ENCODE data around the gene PTOV1. TPM values are rescaled to one million over a fixed set of nuclear protein-coding genes. Genes with fewer than 3 reads are reported as not detected.

The PTOV1 gene
- total RNA-seq, 1 experiment from 2014 or later = 107 TPM

DNA sequence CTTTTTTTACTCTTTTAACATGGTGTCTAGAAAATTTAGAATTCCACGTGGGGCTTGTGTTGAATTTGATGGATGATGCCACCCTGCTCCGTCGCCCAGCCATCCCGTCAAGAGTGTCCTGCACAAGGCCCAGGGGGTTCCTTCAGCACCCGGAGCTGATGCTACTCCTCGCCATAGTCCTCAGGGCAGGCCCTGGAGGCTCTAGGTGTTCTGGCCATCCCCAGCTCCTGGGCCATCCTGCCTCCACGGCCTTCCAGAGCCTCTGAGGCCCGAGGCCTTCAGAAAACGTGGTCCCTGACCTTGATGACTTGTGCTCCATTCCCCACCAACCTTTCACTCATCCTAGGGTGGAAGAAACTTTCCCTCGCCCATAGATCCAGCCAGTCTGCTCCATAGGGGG, 22.9 kb downstream of the PTOV1 start:
- no peak for DNase-seq (ENCODE audit: low read depth)

DNA sequence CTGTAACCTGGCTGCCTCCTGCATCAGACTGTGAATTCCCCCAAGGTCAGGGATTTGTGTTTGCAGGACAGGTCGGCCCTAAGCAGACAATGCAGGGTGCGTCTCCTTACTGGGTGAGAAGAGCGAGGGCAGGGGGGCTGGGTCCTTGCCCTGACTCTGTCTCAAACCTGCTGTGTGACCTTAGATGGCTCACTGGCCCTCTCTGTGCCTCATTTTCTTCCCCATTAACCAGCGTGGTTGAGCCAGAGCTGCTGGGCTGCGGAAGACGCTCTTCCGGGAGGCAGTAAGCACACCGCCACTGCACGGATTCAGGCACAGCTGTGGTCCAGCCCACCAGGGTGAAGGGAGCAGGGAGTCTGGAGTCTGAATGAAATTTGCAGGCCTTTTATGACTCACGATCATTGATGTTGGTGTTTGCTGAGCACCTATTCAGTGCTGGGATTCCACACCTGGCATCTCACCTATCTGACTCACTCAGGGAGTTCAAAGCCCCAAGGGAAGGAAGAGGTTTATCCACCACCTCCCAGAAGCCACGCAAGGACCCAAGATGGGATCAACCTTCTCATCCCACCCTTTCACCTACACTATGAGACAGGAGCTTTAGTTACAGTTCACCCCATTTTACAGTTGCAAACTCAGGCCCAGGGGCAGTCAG, 23.7 kb downstream of the PTOV1 start:
- DNase-seq (ENCODE audit: low read depth) = no peak

DNA sequence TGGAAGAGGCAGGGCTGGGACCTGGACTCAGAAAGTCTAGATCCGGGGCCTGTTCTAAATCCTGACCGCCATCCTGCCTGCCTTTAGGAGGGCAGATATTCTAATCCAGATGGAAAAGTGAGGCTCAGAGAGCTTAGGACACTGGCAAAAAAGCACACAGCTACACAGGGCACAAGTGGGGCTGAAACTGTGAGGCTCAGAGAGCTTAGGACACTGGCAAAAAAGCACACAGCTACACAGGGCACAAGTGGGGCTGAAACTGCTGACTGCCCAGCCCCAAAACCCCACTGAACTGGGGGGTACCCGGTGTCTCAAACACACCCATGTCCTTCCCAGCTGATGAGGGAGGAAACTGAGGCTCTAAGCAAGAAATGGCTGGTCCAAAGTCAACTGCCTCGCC, 24.2 kb downstream of the PTOV1 start:
- no peak for DNase-seq (ENCODE audit: low read depth)

DNA sequence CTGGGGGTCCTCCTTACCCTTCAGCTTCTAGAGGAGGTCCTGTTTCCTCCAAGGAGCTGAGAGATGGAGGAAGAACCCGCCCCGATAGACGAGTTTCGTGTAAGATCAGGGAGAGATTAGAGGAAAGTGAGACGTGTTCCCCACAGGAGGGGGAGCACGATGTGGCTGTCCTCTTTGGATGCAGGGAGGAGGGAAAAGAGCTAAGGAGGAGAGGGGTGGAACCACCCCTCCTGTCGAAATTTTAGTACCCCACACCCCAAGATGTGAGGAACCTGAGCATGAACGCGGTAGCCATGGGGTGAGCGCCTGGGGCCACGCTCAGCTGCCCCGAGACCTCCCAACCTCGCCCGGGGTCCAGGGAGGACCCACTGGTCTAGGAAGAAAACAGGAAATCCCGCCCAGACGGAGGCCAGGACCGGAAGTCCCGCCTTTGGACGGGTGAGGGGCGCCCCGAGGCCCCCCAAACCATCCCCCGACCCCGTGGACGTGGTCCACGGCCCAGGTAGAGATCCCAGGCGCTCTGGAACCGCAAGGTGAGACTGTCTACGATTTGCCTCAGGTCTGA, 25.0 kb downstream of the PTOV1 start:
- DNase-seq (ENCODE audit: low read depth) = peak; percentile 54

DNA sequence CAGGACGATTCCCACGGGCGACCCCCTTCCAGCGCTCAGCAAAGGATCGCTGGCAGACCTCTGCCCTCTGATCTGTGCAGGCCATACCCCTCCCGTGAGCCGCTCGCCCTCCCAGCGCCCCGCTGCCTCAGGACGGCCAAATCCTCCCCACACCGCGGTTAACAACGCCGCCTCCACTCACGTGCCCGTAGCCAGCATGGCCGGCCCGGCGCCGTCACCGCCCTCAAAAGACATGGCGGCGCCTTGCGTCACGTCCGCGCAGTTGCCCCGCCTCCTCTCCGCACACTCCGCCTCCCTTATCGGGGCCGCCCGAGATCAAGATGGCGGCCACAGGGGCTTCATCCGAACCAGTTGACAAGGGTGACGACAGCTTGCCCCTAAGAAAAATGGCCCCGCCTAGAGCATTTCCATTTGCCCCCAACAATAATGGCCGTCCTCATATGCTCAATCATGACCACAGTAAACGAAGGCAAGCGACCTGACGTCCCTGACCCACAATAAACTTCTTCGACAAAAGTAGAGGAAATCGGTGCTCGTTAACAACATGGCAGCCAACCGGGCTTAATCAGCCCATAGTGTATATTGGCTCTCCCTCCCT, 25.6 kb downstream of the PTOV1 start:
- peak; percentile 97 for DNase-seq (ENCODE audit: low read depth)

DNA sequence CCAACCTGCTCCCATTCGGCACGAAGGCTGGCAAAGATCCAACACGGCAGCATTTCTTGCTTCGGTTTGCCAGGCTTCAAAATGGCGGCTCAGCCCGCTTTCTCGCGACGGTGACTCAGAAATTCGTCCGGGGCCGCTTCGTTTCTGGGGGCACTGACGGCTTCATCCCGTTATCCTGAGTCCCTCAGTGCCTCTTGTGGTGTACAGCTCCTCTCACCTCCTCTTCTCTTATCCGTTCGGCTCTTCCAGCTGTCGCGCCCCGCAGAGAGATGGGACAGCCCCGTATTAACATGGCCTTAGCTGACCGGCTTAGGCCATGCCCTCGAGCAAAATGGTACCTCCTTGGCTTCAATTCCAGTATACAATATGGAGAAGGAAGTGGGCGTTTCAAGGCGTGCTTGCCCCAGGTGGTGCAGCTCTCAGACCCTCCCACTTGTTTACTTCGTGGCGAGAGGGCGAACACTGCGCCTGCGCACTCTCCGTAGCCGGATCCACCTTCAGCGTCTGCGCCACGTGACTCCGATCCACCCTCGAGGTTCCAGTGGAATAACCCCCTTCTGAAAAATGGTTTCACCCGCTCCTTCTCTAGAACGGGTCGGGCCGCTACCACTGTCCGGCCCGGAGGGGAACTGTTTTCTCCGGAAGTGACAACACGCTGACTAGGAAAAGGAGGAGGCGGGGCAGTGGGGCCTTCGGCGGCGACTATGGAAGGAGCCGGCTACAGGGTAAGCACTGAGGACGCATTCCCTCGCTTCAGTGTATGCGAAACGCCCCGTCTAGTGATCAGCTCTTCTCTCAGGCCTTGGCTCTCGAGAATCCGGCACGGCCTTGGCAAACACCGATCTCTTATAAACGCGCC, 26.3 kb downstream of the PTOV1 start, which contains the start of the genes AKT1S1 and TBC1D17:
TSS of gene AKT1S1 (minus strand) at position 336 of the 859 bp plus-strand sequence. CDS start 4,060 bp downstream, outside the sequence.
TSS of gene TBC1D17 (plus strand) at position 683 of the 859 bp plus-strand sequence. CDS start at position 705, 22 bp downstream.
- peak; percentile 99 for DNase-seq (ENCODE audit: low read depth)

DNA sequence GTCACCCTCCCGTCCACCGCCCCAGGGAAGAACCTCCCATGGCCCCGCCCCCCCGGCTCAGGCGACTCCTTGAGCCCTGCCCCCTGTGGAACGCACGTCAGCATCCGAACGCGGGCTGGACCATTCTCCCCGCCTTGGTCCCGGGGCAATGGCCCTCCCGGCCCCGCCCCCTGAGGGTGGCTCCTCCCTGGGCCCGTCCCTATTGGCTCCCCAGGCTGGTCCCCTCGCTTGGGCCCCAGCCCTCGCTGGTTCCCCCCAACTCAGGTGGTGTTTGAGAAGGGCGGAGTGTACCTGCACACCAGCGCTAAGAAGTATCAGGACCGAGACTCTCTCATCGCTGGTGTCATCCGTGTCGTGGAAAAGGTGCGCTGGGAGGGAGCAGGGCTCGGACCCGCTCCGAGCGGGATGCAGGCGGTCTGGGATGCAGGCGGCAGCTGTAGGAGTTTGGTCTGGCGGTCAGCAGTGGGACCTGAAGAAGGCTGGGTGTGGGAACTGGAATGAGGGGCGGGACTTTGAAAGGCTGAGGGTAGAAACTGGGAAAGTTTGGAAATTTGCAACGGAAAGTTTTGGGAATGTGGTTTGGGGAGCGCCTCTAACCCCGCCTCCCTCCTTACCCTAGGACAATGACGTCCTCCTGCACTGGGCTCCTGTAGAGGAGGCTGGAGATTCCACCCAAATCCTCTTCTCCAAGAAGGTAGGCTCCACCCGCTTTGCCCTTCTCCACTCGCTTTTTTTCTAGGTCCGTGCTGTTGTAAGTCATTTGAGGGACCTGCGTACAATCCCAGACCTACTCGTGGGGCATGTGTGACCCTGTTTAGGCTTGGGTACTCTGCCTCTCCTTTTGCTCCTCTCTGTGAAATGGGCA, 27.2 kb downstream of the PTOV1 start:
- DNase-seq (ENCODE audit: low read depth) = peak; percentile 96

DNA sequence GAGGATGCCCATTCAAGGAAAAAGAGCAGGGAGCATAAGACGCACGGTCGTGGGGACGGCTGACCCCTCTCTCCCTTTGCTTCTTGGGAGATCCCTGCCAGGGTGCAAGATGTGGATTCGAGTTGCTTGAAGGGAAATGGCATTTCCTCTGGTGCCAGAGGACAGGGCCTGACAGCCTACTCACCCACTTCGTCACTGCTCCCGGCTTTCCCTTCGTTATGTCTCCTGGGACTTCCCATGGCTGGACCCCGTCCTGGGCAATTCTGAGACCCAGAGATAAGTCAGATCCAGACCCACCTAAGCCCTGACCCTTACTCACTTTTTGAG, 27.7 kb downstream of the PTOV1 start:
- DNase-seq (ENCODE audit: low read depth) = no peak

DNA sequence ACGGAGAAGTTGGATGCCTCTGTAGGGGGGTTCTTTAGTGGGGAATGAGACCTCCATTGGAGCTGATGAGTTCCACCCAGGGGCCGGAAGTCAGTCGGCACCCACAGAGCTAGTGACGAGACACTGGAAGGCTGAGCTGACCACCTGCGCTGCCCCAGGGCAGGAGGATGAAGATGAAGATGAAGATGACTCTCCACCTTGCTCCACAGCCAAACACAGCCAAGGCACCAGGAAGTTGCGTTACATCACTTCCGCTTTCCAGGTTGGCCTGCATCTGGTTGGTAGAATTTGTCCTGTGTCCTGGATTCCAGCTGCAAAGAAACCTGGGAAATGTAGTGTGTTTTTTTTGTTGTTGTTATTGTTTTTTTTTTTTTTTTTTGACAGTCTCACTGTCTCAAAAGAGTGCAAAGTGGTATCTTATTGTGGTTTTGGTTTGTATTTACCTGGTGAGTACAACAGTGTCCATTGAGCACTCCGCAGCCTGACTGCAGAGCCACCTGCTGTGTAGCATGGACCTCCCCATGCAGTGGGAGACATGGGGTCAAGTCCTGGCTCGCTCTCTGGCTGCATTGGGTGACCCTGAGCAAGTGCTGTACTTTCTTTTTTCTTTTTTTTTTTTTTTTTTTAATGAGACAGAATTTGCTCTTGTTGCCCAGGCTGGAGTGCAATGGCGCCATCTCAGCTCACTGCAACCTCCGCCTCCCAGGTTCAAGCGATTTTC, 28.4 kb downstream of the PTOV1 start:
- DNase-seq (ENCODE audit: low read depth) = no peak

DNA sequence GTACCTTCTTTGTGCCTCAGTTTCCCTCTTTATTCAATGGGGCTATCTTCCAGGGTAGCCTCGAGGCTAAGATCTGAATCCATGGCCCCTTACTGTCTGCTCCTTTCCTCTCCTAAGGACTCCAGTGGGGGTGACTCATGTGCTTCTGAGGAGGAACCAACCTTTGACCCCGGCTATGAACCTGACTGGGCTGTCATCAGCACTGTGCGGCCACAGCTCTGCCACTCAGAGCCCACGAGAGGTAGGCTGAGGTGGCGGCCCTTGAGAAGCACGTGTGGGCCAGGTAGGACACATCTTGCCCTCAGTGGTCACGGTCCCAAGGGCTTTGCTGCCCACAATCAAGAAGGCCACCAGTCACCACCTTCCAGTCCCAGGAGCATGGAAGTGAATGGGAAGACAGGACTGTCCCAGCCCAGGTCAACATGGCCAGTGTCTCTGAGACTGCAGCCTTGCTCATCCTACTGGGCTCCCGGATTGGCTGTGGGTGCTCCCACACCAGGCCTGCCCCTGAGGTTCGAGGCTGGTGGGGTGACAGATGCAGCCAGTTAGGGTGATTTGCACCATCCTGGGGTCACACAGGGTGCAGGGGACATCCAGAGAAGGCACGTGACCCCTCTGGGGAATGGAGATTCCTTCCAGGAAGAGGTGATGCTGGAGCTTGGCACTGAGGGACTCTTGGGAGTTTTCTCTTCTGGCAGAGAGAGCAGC, 29.4 kb downstream of the PTOV1 start:
- DNase-seq (ENCODE audit: low read depth) = no peak

DNA sequence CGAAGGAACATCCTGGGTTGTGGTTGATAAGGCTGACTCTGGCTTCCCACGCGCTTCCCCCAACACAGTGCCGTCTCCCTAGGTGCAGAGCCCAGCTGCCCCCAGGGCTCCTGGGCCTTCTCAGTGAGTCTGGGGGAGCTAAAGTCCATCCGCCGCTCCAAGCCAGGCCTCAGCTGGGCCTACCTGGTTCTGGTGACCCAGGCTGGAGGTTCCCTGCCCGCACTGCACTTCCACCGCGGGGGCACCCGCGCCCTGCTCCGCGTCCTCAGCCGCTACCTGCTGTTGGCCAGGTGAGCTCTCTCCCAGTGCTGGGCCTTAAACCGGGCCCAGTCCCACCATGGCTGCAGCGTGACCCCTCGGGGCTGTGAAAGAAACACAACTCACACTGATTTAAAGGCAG, 30.2 kb downstream of the PTOV1 start:
- DNase-seq (ENCODE audit: low read depth) = no peak

DNA sequence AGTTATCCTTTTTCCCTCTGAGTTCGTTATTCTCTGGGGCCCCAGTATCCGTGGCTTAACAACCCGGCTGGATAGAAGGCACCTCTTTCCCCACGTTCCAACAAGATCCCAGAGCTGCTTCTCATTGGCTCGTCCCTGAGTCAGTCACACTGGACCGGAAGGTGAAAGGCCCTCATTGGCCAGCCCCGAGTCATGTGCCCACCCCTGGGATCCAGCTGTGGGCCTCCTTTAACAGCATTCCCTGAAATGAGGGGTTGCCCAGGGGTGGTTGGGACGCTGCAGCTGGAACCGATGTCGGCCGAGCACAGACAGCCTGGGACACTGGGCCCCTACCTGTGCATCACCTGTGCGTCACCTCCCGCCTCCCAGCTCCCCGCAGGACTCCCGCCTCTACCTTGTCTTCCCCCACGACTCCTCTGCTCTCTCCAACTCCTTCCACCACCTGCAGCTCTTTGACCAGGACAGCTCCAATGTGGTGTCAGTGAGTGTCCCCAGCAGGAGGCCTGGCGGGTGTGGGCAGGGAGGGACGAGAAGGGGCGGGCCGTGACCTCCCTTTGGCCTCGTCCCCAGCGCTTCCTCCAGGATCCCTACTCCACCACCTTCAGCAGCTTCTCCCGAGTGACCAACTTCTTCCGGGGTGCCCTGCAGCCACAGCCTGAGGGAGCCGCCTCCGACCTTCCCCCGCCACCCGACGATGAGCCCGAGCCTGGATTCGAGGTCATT, 30.9 kb downstream of the PTOV1 start:
- no peak for DNase-seq (ENCODE audit: low read depth)

DNA sequence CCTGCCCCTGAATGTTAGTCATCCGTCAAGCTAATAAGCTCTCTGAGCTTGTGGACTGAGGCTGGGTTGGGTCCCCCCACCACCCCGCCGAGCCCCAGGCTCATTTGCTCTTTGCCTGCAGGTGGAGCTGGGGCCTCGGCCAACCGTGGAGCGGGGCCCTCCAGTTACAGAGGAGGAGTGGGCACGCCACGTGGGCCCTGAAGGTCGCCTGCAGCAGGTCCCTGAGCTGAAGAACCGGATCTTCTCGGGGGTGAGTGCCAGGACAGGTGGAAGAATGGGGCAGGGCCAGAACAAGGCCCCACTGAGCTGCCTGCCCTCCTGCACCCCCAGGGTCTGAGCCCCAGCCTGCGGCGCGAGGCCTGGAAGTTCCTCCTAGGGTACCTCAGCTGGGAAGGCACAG, 31.7 kb downstream of the PTOV1 start:
- DNase-seq (ENCODE audit: low read depth) = no peak

DNA sequence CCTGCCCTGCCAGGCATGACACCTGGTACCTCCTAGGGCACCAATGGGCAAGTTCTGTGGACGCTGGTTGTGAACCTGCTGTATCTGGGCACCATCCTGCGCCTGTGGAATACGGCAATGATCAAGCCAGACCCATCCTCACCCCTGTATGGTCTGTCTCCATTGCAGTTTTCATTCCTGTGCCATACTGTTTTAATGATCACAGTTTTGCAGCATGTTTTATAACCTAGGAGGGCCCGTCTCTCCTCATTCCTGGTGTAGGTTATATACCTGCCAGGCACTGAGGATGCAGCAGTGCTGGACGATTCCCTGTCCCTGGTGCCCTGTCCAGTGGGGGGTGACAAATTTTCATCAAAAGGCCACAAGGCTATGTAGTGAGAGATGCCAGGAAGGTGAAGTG, 32.1 kb downstream of the PTOV1 start:
- DNase-seq (ENCODE audit: low read depth) = no peak

DNA sequence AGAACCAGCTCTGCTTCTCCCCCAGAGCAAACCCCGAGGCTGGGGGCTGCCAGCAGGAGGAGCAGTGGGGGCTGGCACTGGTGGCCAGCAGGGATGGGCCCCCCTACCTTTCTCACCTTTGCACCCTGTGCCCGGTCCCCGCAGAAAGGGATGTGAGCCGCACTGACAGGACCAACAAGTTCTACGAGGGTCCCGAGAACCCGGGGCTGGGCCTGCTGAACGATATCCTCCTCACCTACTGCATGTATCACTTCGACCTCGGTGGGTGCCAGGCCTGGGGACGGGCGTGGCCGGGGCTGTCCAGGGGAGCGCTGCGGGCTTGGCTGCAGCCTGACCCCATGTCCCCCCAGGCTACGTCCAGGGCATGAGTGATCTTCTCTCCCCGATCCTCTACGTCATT, 33.1 kb downstream of the PTOV1 start:
- DNase-seq (ENCODE audit: low read depth) = no peak

DNA sequence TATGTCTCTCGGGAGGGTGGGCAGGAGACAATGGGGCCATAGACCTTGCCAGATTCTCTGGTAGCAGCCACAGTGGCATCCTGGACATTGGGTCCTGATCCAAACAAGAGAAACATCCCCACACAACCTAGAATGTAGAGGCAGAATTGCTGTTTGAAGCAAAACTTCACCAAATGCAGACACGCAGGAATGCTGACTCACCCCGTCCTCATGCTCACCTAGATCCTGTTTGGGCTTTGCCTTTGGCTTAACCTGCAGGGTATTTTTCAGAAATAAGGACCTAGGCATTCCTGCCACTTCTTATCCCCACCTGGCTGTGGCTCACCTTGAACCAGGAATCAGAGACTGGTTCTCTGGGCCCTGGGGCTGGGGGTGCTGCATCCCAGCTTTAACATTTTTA, 33.8 kb downstream of the PTOV1 start:
- no peak for DNase-seq (ENCODE audit: low read depth)

DNA sequence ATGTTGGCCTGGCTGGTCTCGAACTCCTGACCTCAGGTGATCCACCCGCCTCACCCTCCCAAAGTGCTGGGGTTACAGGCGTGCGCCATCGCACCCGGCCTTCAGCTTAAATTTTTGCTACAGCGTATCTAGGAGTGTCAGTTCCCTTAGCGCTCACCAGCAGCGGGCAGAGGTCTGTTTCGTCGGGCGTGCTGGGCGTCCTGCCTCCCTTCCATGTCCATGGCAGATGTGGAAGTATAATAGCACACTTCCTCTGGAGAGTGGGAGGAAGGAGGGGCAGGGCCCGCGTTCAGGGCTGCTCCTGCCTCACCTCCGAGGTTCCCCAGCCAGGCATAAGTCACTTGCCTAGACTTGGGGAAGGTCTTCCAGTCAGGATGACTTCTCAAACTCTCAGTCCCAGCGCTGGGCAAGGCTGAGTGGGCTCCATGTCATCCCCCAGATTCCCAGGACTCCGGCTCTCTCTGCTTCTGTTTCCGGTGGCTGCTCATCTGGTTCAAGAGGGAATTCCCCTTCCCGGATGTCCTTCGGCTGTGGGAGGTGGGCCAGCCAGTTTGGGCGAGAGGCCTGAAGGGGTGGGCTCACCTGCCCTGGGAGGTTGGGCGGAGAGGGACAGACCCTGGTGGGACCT, 36.2 kb downstream of the PTOV1 start:
- no peak for DNase-seq (ENCODE audit: low read depth)

DNA sequence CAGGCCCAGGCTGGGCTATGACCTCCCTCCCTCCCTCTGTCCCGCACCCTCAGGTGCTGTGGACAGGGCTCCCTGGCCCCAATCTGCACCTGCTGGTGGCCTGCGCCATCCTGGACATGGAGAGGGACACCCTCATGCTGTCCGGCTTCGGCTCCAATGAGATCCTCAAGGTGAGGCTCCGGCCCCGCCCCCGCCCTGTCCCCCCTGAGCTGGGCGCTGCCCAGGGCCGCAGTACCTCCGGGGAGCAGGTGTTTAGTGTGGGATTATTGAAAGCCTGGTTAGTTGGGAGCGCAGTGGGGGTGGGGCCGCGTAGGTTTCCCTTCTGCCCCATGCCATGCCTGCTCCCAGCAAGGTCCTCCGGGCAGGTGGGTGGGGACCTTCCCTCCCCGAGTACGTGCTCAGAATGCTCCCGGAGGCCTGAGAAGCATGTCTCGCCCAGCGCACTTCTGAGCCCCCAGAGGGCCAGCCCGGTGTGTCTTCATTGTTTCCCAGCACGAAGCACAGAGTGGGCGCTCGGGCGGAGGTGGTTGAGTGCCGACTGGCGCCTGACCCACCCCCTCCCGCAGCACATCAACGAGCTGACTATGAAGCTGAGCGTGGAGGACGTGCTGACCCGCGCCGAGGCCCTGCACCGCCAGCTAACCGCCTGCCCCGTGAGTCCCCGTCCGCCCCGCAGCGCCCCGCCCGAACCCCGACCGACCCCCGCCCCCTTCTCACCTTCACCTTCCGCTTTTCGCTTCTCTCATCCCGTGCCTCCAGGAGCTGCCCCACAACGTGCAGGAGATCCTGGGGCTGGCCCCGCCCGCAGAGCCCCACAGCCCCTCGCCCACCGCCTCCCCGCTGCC, 36.9 kb downstream of the PTOV1 start:
- no peak for DNase-seq (ENCODE audit: low read depth)

All from M059J (cell line).